Measurements from ENCODE around the gene KRTAP6-2.

DNA sequence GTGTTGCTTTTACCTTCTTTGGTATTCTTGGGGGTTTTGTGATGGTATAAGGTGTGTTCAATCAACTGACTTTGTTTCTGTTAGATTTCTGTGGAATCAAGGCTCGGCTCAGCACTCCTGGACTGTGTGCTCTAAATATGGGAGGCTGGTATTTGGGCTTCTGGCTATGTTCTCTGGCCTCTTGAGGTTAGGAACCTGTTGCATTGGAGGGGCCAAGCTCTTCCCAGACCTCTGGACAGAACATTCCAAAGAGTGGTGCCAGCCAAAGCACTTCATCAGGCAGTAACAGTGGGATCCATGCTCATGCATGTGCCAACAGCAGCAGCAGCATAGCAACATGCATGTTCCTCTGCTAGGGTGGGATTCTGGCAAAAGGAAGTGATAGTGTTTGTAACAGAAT lies 45.9 kb downstream of the KRTAP6-2 start:
- TF ChIP-seq CTCF (IDR thresholded peaks at IDR 0.05 in 2 of 3, conservative IDR thresholded peaks at IDR 0.05 in 1 of 3; ENCODE audit: control insufficient read depth in 2 of 3, extremely low read depth in 1 of 3, insufficient read depth in 1 of 3, low read depth in 3 of 3, low read length in 3 of 3) (no peak), POLR2AphosphoS5 (IDR thresholded peaks at IDR 0.05; ENCODE audit: low read length) (no peak), ZBTB40 (IDR thresholded peaks at IDR 0.05; ENCODE audit: borderline replicate concordance) (no peak), CBX5 (IDR thresholded peaks at IDR 0.05; ENCODE audit: low read depth) (no peak), EGR1 (IDR thresholded peaks at IDR 0.05; ENCODE audit: borderline replicate concordance in 1 of 2, low read depth in 2 of 2, low read length in 2 of 2) (no peak)
- TF ChIP-seq, protein P1, sequence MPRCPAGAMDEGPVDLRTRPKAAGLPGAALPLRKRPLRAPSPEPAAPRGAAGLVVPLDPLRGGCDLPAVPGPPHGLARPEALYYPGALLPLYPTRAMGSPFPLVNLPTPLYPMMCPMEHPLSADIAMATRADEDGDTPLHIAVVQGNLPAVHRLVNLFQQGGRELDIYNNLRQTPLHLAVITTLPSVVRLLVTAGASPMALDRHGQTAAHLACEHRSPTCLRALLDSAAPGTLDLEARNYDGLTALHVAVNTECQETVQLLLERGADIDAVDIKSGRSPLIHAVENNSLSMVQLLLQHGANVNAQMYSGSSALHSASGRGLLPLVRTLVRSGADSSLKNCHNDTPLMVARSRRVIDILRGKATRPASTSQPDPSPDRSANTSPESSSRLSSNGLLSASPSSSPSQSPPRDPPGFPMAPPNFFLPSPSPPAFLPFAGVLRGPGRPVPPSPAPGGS (IDR thresholded peaks at IDR 0.05; ENCODE audit: borderline replicate concordance, insufficient read depth, low read depth, low read length, poor library complexity, severe bottlenecking), result no peak
- TF ChIP-seq, protein P2, sequence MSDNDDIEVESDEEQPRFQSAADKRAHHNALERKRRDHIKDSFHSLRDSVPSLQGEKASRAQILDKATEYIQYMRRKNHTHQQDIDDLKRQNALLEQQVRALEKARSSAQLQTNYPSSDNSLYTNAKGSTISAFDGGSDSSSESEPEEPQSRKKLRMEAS (IDR thresholded peaks at IDR 0.05; ENCODE audit: low read depth, low read length), result no peak
- TF ChIP-seq, protein P3, sequence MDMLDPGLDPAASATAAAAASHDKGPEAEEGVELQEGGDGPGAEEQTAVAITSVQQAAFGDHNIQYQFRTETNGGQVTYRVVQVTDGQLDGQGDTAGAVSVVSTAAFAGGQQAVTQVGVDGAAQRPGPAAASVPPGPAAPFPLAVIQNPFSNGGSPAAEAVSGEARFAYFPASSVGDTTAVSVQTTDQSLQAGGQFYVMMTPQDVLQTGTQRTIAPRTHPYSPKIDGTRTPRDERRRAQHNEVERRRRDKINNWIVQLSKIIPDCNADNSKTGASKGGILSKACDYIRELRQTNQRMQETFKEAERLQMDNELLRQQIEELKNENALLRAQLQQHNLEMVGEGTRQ (IDR thresholded peaks at IDR 0.05; ENCODE audit: borderline replicate concordance, low read depth, low read length), result no peak

Measured in GM12878 (cell line).